AG04449 (cell line): ENCODE results near the gene RNASE13.

Source experiments
- CTCF ChIA-PET: fragments of 350-600 bp; formaldehyde crosslinking; extraction: SDS; loops from one replicate; lab custom pipeline; 2021; ENCODE audit warnings: antibody characterized with exemption; lab: Yijun Ruan, JAX
- POLR2A ChIA-PET: fragments of 400-600, 350-600 bp; formaldehyde crosslinking; extraction: SDS; loops from one replicate; lab custom pipeline; 2020; ENCODE audit warnings: antibody characterized with exemption, inconsistent platforms; lab: Yijun Ruan, JAX
- DNase-seq: peaks from one replicate; pipeline ENCODE4 v3.0.0-alpha.2; 2010; ENCODE audit warnings: low read depth, low spot score
- H3K4me3 ChIP-seq: 2 replicates; pipeline ENCODE4 v1.5.1; 2011; ENCODE audit warnings: low read depth, mild to moderate bottlenecking, control low read depth, low read length
- CTCF ChIP-seq: IDR thresholded peaks from one replicate; pipeline ENCODE4 v1.5.1; 2011; ENCODE audit warnings: mild to moderate bottlenecking, moderate library complexity, low read length, control low read depth, inconsistent platforms; ENCODE audit not compliant: insufficient read depth; ENCODE audit errors: missing control alignments

RNASE13 gene

GRCh38 chr14:21049271-21049673 is 14.7 kb upstream of the RNASE13 start:
- CTCF ChIA-PET, result interaction anchor here (0.6 to 4.4 kb wide), 12 partner anchors 14 to 58 kb away, joined by 3 to 40 read pairs (median 8); partner anchors contain the start of gene ARHGEF40
- POLR2A ChIA-PET, result interaction anchor here (1.0 kb wide), 1 partner anchor 14 kb away, joined by 4 read pairs; no protein-coding TSS in a partner anchor
- no peak overlapping the region for H3K4me3 ChIP-seq
- TF ChIP-seq CTCF, result no peak
- no peak for DNase-seq

GRCh38 chr14:21048638-21049037 is 14.0 kb upstream of the RNASE13 start:
- DNase-seq, result no peak
- no peak for TF ChIP-seq CTCF
- CTCF ChIA-PET, result interaction anchor here (0.6 to 4.4 kb wide), 15 partner anchors 9 to 58 kb away, joined by 3 to 40 read pairs (median 8); partner anchors contain the start of genes ARHGEF40, RNASE13 and RNASE8
- POLR2A ChIA-PET, result interaction anchor here (1.0 kb wide), 1 partner anchor 15 kb away, joined by 4 read pairs; no protein-coding TSS in a partner anchor
- H3K4me3 ChIP-seq, result no peak overlapping the region

- CTCF ChIA-PET, result interaction anchor here (0.8 to 4.4 kb wide), 17 partner anchors 8 to 60 kb away, joined by 3 to 40 read pairs (median 7); partner anchors contain the start of genes ARHGEF40, RNASE13, RNASE8 and SLC39A2
- DNase-seq, result no peak
- no peak for TF ChIP-seq CTCF
- POLR2A ChIA-PET, result interaction anchor here (0.7 to 1.5 kb wide), 3 partner anchors 11 to 43 kb away, joined by 3 to 9 read pairs (median 3); partner anchors contain the start of gene ARHGEF40
- no peak overlapping the region for H3K4me3 ChIP-seq
Observed at GRCh38 chr14:21047378-21047781, 12.8 kb upstream of the RNASE13 start.

GRCh38 chr14:21043974-21044618 is 9.5 kb upstream of the RNASE13 start:
- ChIA-PET POLR2A (interaction anchor here (0.8 kb wide), 1 partner anchor 202 kb away, joined by 3 read pairs; no protein-coding TSS in a partner anchor), CTCF (interaction anchor here (0.7 to 7.0 kb wide), 12 partner anchors 13 to 73 kb away, joined by 3 to 287 read pairs (median 4); partner anchors contain the start of genes ARHGEF40 and RNASE8)
- no peak for DNase-seq
- no peak for TF ChIP-seq CTCF
- no peak overlapping the region for H3K4me3 ChIP-seq

- no peak overlapping the region for H3K4me3 ChIP-seq
- CTCF ChIA-PET, result interaction anchor here (0.7 to 7.0 kb wide), 13 partner anchors 13 to 73 kb away, joined by 3 to 287 read pairs (median 5); partner anchors contain the start of genes ARHGEF40, RNASE8 and TPPP2
- no peak for DNase-seq
- POLR2A ChIA-PET, result no interaction called here
- TF ChIP-seq CTCF, result no peak
Observed at GRCh38 chr14:21043387-21043973, 8.9 kb upstream of the RNASE13 start.
